ENCODE data around the gene RAD23B.

The RAD23B gene

DNA sequence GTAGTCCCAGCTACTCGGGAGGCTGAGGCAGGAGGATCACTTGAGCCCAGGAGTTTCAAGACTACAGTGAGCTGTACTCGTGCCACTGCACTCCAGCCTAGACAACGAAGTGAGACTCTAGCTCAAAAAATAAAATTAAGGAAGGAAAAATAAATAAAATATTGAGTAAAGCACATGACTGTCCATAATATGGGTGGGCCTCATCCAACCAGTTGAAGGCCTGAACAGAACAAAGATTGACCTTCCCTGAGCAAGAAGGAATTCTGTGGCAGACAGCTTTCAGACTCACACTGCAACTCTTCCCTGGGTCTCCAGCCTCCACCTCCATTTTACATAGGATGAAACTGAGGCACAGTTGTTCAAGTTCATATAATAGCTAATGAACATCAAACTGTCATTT is 72.3 kb downstream of the RAD23B start:
- no peak overlapping the region for H3K4me3 ChIP-seq (ENCODE audit: low read depth, low read length)
- H3K36me3 ChIP-seq: no peaks in the 10 kb centered on the region
- TF ChIP-seq, protein P1, sequence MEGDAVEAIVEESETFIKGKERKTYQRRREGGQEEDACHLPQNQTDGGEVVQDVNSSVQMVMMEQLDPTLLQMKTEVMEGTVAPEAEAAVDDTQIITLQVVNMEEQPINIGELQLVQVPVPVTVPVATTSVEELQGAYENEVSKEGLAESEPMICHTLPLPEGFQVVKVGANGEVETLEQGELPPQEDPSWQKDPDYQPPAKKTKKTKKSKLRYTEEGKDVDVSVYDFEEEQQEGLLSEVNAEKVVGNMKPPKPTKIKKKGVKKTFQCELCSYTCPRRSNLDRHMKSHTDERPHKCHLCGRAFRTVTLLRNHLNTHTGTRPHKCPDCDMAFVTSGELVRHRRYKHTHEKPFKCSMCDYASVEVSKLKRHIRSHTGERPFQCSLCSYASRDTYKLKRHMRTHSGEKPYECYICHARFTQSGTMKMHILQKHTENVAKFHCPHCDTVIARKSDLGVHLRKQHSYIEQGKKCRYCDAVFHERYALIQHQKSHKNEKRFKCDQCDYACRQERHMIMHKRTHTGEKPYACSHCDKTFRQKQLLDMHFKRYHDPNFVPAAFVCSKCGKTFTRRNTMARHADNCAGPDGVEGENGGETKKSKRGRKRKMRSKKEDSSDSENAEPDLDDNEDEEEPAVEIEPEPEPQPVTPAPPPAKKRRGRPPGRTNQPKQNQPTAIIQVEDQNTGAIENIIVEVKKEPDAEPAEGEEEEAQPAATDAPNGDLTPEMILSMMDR (IDR thresholded peaks at IDR 0.05; ENCODE audit: low read depth, low read length): no peak
- H3K9me3 ChIP-seq (ENCODE audit: severe bottlenecking): peaks cover 13% of the 10 kb centered on the region
- no peaks in the 10 kb centered on the region for H3K27me3 ChIP-seq (ENCODE audit: insufficient read depth, low read depth, severe bottlenecking)
- H3K27ac ChIP-seq: no peak overlapping the region
- DNase-seq: no peak

DNA sequence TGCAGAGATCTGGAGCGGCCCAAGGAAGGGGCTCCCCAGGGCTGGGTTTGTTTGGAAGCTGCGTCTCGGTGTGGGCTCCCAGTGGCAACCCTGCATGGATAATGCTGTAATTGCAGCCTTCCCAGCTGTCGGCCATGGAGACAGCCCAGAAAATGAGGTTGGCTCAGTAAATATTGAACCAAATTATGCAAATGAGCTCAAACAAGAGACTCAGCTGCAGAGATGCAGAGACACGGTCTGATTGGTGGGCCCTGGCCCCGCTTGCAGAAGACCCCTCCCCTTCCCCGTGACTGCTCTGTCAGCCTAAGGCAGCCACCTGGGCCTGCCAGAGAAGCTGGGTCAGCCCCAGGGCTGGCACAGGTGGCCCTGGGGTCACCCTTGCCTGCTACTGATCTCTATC is 75.9 kb downstream of the RAD23B start:
- Histone ChIP-seq H3K4me3 (ENCODE audit: low read depth, low read length) (no peak overlapping the region), H3K9me3 (ENCODE audit: severe bottlenecking) (peaks cover 22% of the 10 kb centered on the region), H3K27me3 (ENCODE audit: insufficient read depth, low read depth, severe bottlenecking) (no peaks in the 10 kb centered on the region), H3K36me3 (no peaks in the 10 kb centered on the region), H3K27ac (no peak overlapping the region)
- TF ChIP-seq, protein P1 (IDR thresholded peaks at IDR 0.05; ENCODE audit: low read depth, low read length): no peak
- no peak for DNase-seq

DNA sequence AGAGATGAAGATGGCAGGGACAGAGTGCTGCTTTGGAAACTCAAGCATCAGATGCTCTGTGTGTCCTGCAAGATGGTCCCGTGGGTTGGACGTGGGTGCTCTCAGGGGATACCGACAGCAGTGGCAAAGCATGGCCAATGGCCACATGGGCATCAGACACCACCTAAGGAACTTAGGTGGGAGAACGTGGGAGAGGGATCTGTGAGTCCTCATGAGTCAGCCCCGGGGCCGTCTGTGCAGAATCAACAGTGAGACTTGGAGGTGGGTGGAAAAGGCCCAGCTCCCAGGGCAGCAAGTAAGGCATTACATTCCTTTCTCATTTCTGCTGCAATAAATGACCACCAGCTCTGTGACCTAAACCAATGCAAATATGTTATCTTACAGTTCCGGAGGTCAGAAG is 77.0 kb downstream of the RAD23B start:
- H3K36me3 ChIP-seq: no peaks in the 10 kb centered on the region
- H3K4me3 ChIP-seq (ENCODE audit: low read depth, low read length): no peak overlapping the region
- H3K27me3 ChIP-seq (ENCODE audit: insufficient read depth, low read depth, severe bottlenecking): no peaks in the 10 kb centered on the region
- H3K9me3 ChIP-seq (ENCODE audit: severe bottlenecking): peaks cover 22% of the 10 kb centered on the region
- no peak for DNase-seq
- TF ChIP-seq, protein P1 (IDR thresholded peaks at IDR 0.05; ENCODE audit: low read depth, low read length): no peak
- H3K27ac ChIP-seq: no peak overlapping the region

DNA sequence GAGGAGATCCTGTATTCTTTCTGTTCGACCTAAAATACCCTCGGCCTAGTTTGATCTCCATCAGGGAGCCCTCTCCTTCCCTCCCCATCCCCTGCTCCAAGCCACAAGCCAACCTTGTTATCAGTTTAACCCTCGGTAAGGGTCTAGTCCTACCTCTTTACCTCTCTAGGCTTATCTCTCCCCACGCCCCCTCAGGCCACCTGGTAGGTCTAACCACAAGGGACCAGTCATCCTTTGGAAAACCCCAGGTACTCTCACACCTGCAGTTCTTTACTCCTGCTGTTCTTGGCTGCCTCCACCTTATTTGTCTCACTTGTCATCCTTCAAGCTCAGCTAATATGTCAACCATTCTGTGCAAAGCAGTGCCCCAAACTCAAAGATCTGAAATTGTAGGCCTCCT is 78.7 kb downstream of the RAD23B start:
- H3K36me3 ChIP-seq: no peaks in the 10 kb centered on the region
- TF ChIP-seq, protein P1 (IDR thresholded peaks at IDR 0.05; ENCODE audit: low read depth, low read length): no peak
- H3K9me3 ChIP-seq (ENCODE audit: severe bottlenecking): peaks cover 16% of the 10 kb centered on the region
- H3K27ac ChIP-seq: no peak overlapping the region
- DNase-seq: no peak
- no peak overlapping the region for H3K4me3 ChIP-seq (ENCODE audit: low read depth, low read length)
- no peaks in the 10 kb centered on the region for H3K27me3 ChIP-seq (ENCODE audit: insufficient read depth, low read depth, severe bottlenecking)

DNA sequence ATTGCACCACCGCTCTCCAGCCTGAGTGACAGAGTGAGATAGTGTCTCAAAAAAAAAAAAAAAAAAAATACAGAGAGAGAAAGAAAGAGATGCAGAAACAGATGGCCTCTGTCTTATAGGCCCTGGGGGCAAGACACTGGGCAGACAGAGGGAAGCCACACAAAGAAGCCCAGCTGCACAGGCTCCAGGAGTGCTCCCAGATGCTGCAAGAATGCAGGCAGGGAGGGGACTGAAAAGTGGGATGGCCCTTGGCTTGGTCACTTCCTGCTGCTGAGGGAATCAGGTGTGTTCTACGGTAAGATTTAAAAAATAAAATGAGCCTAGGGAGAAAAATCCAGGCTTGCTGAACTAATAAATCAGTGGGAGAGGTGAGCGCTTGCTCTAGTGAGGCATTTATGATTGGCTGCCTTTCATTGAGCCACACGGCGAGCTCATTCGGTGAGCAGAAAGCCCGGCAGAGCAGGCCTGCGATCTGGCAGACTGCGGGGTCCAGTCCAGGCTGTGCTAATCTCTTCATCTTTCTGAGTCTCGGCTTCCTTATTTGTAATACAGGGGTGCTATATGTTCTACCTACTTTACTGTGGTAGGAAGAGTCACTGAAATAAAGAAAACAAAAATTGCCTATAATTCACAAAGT is 80.6 kb downstream of the RAD23B start:
- Histone ChIP-seq H3K27me3 (ENCODE audit: insufficient read depth, low read depth, severe bottlenecking) (no peaks in the 10 kb centered on the region), H3K9me3 (ENCODE audit: severe bottlenecking) (peaks cover 14% of the 10 kb centered on the region), H3K4me3 (ENCODE audit: low read depth, low read length) (no peak overlapping the region), H3K36me3 (no peaks in the 10 kb centered on the region), H3K27ac (peak overlapping the region; percentile 53)
- peak; percentile 43 for DNase-seq
- TF ChIP-seq, protein P1 (IDR thresholded peaks at IDR 0.05; ENCODE audit: low read depth, low read length): no peak

Data from WERI-Rb-1 (cell line).